Nephron progenitor cell (in vitro differentiated cells): ENCODE results near the gene ZNF135.

Source experiments
- DNase-seq: peaks from one replicate; pipeline ENCODE4 v3.0.0; 2021
- H3K27ac Mint-ChIP-seq: 2 replicates; pipeline ENCODE4 v1.8.0; 2021; ENCODE audit warnings: mild to moderate bottlenecking, moderate library complexity, mixed read lengths
- H3K27me3 Mint-ChIP-seq: 2 replicates; pipeline ENCODE4 v1.8.0; 2021; ENCODE audit warnings: mild to moderate bottlenecking, low read depth, mixed read lengths; ENCODE audit not compliant: poor library complexity
- H3K36me3 Mint-ChIP-seq: 2 replicates; pipeline ENCODE4 v1.8.0; 2021; ENCODE audit warnings: low read depth, mixed read lengths
- H3K4me1 Mint-ChIP-seq: 2 replicates; pipeline ENCODE4 v1.8.0; 2021; ENCODE audit warnings: mixed read lengths
- H3K4me3 Mint-ChIP-seq: 2 replicates; pipeline ENCODE4 v1.8.0; 2021; ENCODE audit warnings: mild to moderate bottlenecking, moderate library complexity, mixed read lengths
- H3K9me3 Mint-ChIP-seq: 2 replicates; pipeline ENCODE4 v1.8.0; 2021; ENCODE audit warnings: mild to moderate bottlenecking, moderate library complexity, mixed read lengths
- CTCF ChIP-seq: fragments of 200-600 bp; sonication (generic); IDR thresholded peaks from 2 replicates; pipeline ENCODE4 v1.5.0; 2021; ENCODE audit warnings: antibody characterized with exemption

The ZNF135 gene

GRCh38 chr19:58053480-58054156, 5.5 kb upstream of the ZNF135 start:
- TF ChIP-seq CTCF, result no peak
- no peak for DNase-seq
- Mint-ChIP-seq H3K4me3 (no peak overlapping the region), H3K4me1 (peaks cover under 1% of the 10 kb centered on the region), H3K9me3 (peaks cover 85% of the 10 kb centered on the region), H3K36me3 (peaks cover 4% of the 10 kb centered on the region), H3K27ac (no peak overlapping the region), H3K27me3 (peaks cover 6% of the 10 kb centered on the region)

GRCh38 chr19:58054901-58055874, 3.9 kb upstream of the ZNF135 start:
- Mint-ChIP-seq H3K4me1 (peaks cover 4% of the 10 kb centered on the region), H3K9me3 (peaks cover 85% of the 10 kb centered on the region), H3K4me3 (no peak overlapping the region), H3K36me3 (peaks cover 11% of the 10 kb centered on the region), H3K27ac (no peak overlapping the region), H3K27me3 (peaks cover 7% of the 10 kb centered on the region)
- TF ChIP-seq CTCF, result no peak
- DNase-seq, result no peak

GRCh38 chr19:58056261-58056660, 2.8 kb upstream of the ZNF135 start:
- Mint-ChIP-seq H3K4me3 (no peak overlapping the region), H3K9me3 (peaks cover 86% of the 10 kb centered on the region), H3K27me3 (peaks cover 7% of the 10 kb centered on the region)

GRCh38 chr19:58056861-58057260, 2.2 kb upstream of the ZNF135 start:
- H3K27me3 Mint-ChIP-seq, result peaks cover 7% of the 10 kb centered on the region

More at GRCh38 chr19:58056261-58056660, 2.8 kb upstream of the ZNF135 start:
- H3K4me1 Mint-ChIP-seq, result peaks cover 4% of the 10 kb centered on the region
- H3K36me3 Mint-ChIP-seq, result peaks cover 19% of the 10 kb centered on the region
- no peak for DNase-seq
- TF ChIP-seq CTCF, result no peak
- no peak overlapping the region for H3K27ac Mint-ChIP-seq

GRCh38 chr19:58058467-58058866, 615 bp upstream of the ZNF135 start:
- peaks cover 4% of the 10 kb centered on the region for H3K4me1 Mint-ChIP-seq
- peaks cover 7% of the 10 kb centered on the region for H3K27me3 Mint-ChIP-seq
- no peak for TF ChIP-seq CTCF
- H3K27ac Mint-ChIP-seq, result no peak overlapping the region
- H3K4me3 Mint-ChIP-seq, result peak overlapping the region; percentile 80
- peaks cover 87% of the 10 kb centered on the region for H3K9me3 Mint-ChIP-seq
- no peak for DNase-seq
- peaks cover 39% of the 10 kb centered on the region for H3K36me3 Mint-ChIP-seq

More at GRCh38 chr19:58056861-58057260, 2.2 kb upstream of the ZNF135 start:
- H3K4me1 Mint-ChIP-seq, result peaks cover 4% of the 10 kb centered on the region
- no peak for TF ChIP-seq CTCF
- DNase-seq, result no peak
- H3K36me3 Mint-ChIP-seq, result peaks cover 25% of the 10 kb centered on the region
- peaks cover 86% of the 10 kb centered on the region for H3K9me3 Mint-ChIP-seq
- no peak overlapping the region for H3K27ac Mint-ChIP-seq
- no peak overlapping the region for H3K4me3 Mint-ChIP-seq
